ENCODE results near the gene ZNF236. TPM values are rescaled to one million over a fixed set of nuclear protein-coding genes. Genes with fewer than 3 reads are reported as not detected.

Gene ZNF236
- polyA plus RNA-seq, 1 donor from 2014 or later, result 7.7 TPM

GRCh38 chr18:77002496-77002895, 180.1 kb downstream of the ZNF236 start:
- Histone ChIP-seq H3K36me3 (ENCODE audit: insufficient read depth, low read length) (no peaks in the 10 kb centered on the region), H3K79me2 (replicated peaks; ENCODE audit: insufficient read depth, low read length) (no peaks in the 10 kb centered on the region), H4K20me1 (ENCODE audit: insufficient read depth) (no peaks in the 10 kb centered on the region), H3K27ac (ENCODE audit: low read length) (no peak overlapping the region), H3K4me2 (ENCODE audit: low read length) (no peak overlapping the region), H3K9ac (ENCODE audit: low read length) (no peak overlapping the region), H3K9me3 (ENCODE audit: low read length) (no peaks in the 10 kb centered on the region), H3K9me2 (ENCODE audit: insufficient read depth, low read length) (no peaks in the 10 kb centered on the region), H3K27me3 (ENCODE audit: insufficient read depth, low read depth, low read length) (no peaks in the 10 kb centered on the region), H3F3A (ENCODE audit: insufficient read depth, low read length, poor library complexity, severe bottlenecking) (no peaks in the 10 kb centered on the region), H3K4me3 (ENCODE audit: low read length) (no peak overlapping the region), H2AFZ (ENCODE audit: low read depth, low read length) (no peak overlapping the region)
- TF ChIP-seq CTCF (IDR thresholded peaks at IDR 0.05; ENCODE audit: poor library complexity, severe bottlenecking), result no peak
- TF ChIP-seq SMC3 (conservative IDR thresholded peaks at IDR 0.05; ENCODE audit: poor library complexity), result no peak
- TF ChIP-seq TAF1 (IDR thresholded peaks at IDR 0.05; ENCODE audit: low read depth), result no peak
- TF ChIP-seq MXI1 (conservative IDR thresholded peaks at IDR 0.05; ENCODE audit: poor library complexity, severe bottlenecking), result no peak
- TF ChIP-seq EZH2 (IDR thresholded peaks at IDR 0.05; ENCODE audit: borderline replicate concordance, insufficient read depth, low read length, poor library complexity, severe bottlenecking), result no peak
- no peak for TF ChIP-seq RAD21 (conservative IDR thresholded peaks at IDR 0.05)
- no peak for TF ChIP-seq EP300 (conservative IDR thresholded peaks at IDR 0.05; ENCODE audit: poor library complexity, severe bottlenecking)
- TF ChIP-seq POLR2AphosphoS5 (IDR thresholded peaks at IDR 0.05), result no peak
- no peak for TF ChIP-seq REST (IDR thresholded peaks at IDR 0.05; ENCODE audit: borderline replicate concordance)

- Histone ChIP-seq H3F3A (ENCODE audit: insufficient read depth, low read length, poor library complexity, severe bottlenecking) (no peaks in the 10 kb centered on the region), H3K4me3 (ENCODE audit: low read length) (no peak overlapping the region), H3K36me3 (ENCODE audit: insufficient read depth, low read length) (no peaks in the 10 kb centered on the region), H3K9ac (ENCODE audit: low read length) (no peak overlapping the region), H3K27ac (ENCODE audit: low read length) (no peak overlapping the region), H3K9me2 (ENCODE audit: insufficient read depth, low read length) (no peaks in the 10 kb centered on the region), H3K4me2 (ENCODE audit: low read length) (no peak overlapping the region), H3K27me3 (ENCODE audit: insufficient read depth, low read depth, low read length) (no peaks in the 10 kb centered on the region), H3K79me2 (replicated peaks; ENCODE audit: insufficient read depth, low read length) (no peaks in the 10 kb centered on the region), H3K9me3 (ENCODE audit: low read length) (no peaks in the 10 kb centered on the region), H4K20me1 (ENCODE audit: insufficient read depth) (no peaks in the 10 kb centered on the region), H2AFZ (ENCODE audit: low read depth, low read length) (no peak overlapping the region)
- no peak for TF ChIP-seq POLR2AphosphoS5 (IDR thresholded peaks at IDR 0.05)
- TF ChIP-seq EZH2 (IDR thresholded peaks at IDR 0.05; ENCODE audit: borderline replicate concordance, insufficient read depth, low read length, poor library complexity, severe bottlenecking), result no peak
- TF ChIP-seq REST (IDR thresholded peaks at IDR 0.05; ENCODE audit: borderline replicate concordance), result no peak
- TF ChIP-seq MXI1 (conservative IDR thresholded peaks at IDR 0.05; ENCODE audit: poor library complexity, severe bottlenecking), result no peak
- TF ChIP-seq TAF1 (IDR thresholded peaks at IDR 0.05; ENCODE audit: low read depth), result no peak
Measured at GRCh38 chr18:77003316-77003715, 181.0 kb downstream of the ZNF236 start.

Measured in neural cell (in vitro differentiated cells).